CD14-positive monocyte (primary cell): ENCODE measurements around the gene PPP6R3. TPM values are rescaled to one million over a fixed set of nuclear protein-coding genes. Genes with fewer than 3 reads are reported as not detected.

Experiments
- DNase-seq, 3 donors: peaks; one replicate each; pipeline ENCODE4 v3.0.0-alpha.2; 2011 to 2022
- H2AFZ ChIP-seq: 2 replicates; pipeline ENCODE4 v1.6.0; 2012; ENCODE audit warnings: mild to moderate bottlenecking, low read depth, low read length, inconsistent platforms; ENCODE audit not compliant: insufficient read depth, poor library complexity, severe bottlenecking
- H3K27ac ChIP-seq, 2 donors: 1 replicate in 1 of 2; 2 replicates in 1 of 2; pipeline ENCODE4 v1.5.1; 2012 to 2013; ENCODE audit warnings: low read length in 2 of 2, control low read depth in 1 of 2, inconsistent platforms in 1 of 2, low read depth in 1 of 2, mild to moderate bottlenecking in 1 of 2
- H3K27me3 ChIP-seq, 2 donors: one replicate each; pipeline versions ENCODE4 v1.6.0 to v1.6.1; 2011 to 2013; ENCODE audit warnings: low read length in 2 of 2; ENCODE audit not compliant: control insufficient read depth in 2 of 2, insufficient read depth in 2 of 2
- H3K36me3 ChIP-seq, 2 donors: replicated peaks in 1 of 2; 1 replicate in 1 of 2; 2 replicates in 1 of 2; pipeline versions ENCODE4 v1.5.1 to v1.6.1; 2012 to 2013; ENCODE audit warnings: low read length in 2 of 2, control low read depth in 1 of 2, inconsistent platforms in 1 of 2, mild to moderate bottlenecking in 1 of 2; ENCODE audit not compliant: insufficient read depth in 2 of 2, control insufficient read depth in 1 of 2
- H3K4me1 ChIP-seq, 2 donors: 1 replicate in 1 of 2; 2 replicates in 1 of 2; pipeline versions ENCODE4 v1.5.1 to v1.6.1; 2012 to 2013; ENCODE audit warnings: low read length in 2 of 2, control low read depth in 1 of 2, inconsistent platforms in 1 of 2, mild to moderate bottlenecking in 1 of 2, moderate library complexity in 1 of 2; ENCODE audit not compliant: insufficient read depth in 2 of 2, control insufficient read depth in 1 of 2
- H3K4me2 ChIP-seq: replicated peaks from 2 replicates; pipeline ENCODE3; 2012; ENCODE audit warnings: low read length, moderate library complexity, mild to moderate bottlenecking; ENCODE audit not compliant: poor library complexity, severe bottlenecking; ENCODE audit errors: extremely low read depth
- H3K4me3 ChIP-seq, 3 experiments: fragments of 200-600 bp in 1 of 3; sonication (generic) in 1 of 3; replicated peaks in 1 of 3; 1 replicate in 2 of 3; 2 replicates in 1 of 3; pipeline ENCODE4 v1.5.1; 2011 to 2013; ENCODE audit warnings: low read length in 3 of 3, mild to moderate bottlenecking in 3 of 3, control low read depth in 2 of 3, low read depth in 2 of 3, inconsistent platforms in 1 of 3, moderate library complexity in 1 of 3
- H3K79me2 ChIP-seq: 2 replicates; pipeline ENCODE4 v1.6.0; 2012; ENCODE audit warnings: mild to moderate bottlenecking, control low read depth, inconsistent platforms, low read length, moderate library complexity; ENCODE audit not compliant: insufficient read depth
- H3K9ac ChIP-seq: 2 replicates; pipeline ENCODE4 v1.6.0; 2017; ENCODE audit warnings: low read length, mild to moderate bottlenecking; ENCODE audit not compliant: insufficient read depth, poor library complexity, severe bottlenecking
- H3K9me3 ChIP-seq, 2 donors: replicated peaks in 1 of 2; 1 replicate in 1 of 2; 2 replicates in 1 of 2; pipeline versions ENCODE4 v1.5.1 to v1.6.1; 2012 to 2013; ENCODE audit warnings: low read length in 2 of 2, control low read depth in 1 of 2; ENCODE audit not compliant: control insufficient read depth in 1 of 2, insufficient read depth in 1 of 2
- H4K20me1 ChIP-seq: 2 replicates; pipeline ENCODE4 v1.6.0; 2012; ENCODE audit warnings: mild to moderate bottlenecking, low read length, control low read depth, moderate library complexity; ENCODE audit not compliant: insufficient read depth
- H3K27ac Mint-ChIP-seq, 7 donors: one replicate each; pipeline ENCODE4 v1.8.0; 2020; ENCODE audit warnings: mild to moderate bottlenecking in 7 of 7, mixed read lengths in 7 of 7, moderate library complexity in 6 of 7, inconsistent platforms in 2 of 7
- H3K27me3 Mint-ChIP-seq, 3 donors: one replicate each; pipeline ENCODE4 v1.8.0; 2021 to 2022; ENCODE audit warnings: low read depth in 3 of 3, mild to moderate bottlenecking in 3 of 3, mixed read lengths in 3 of 3, moderate library complexity in 3 of 3, inconsistent platforms in 1 of 3
- H3K36me3 Mint-ChIP-seq, 2 donors: one replicate each; pipeline ENCODE4 v1.8.0; 2020; ENCODE audit warnings: mixed read lengths in 2 of 2, inconsistent platforms in 1 of 2, mild to moderate bottlenecking in 1 of 2
- H3K4me1 Mint-ChIP-seq: one replicate; pipeline ENCODE4 v1.8.0; 2020; ENCODE audit warnings: mild to moderate bottlenecking, mixed read lengths
- H3K4me3 Mint-ChIP-seq, 2 donors: one replicate each; pipeline ENCODE4 v1.8.0; 2020; ENCODE audit warnings: mild to moderate bottlenecking in 2 of 2, mixed read lengths in 2 of 2, moderate library complexity in 1 of 2
- H3K9me3 Mint-ChIP-seq, 7 donors: one replicate each; pipeline ENCODE4 v1.8.0; 2020 to 2022; ENCODE audit warnings: mixed read lengths in 7 of 7, mild to moderate bottlenecking in 6 of 7, moderate library complexity in 6 of 7, inconsistent platforms in 2 of 7
- WGBS: methylation state at CpG from one replicate; pipeline ENCODE4 v1.1.5; 2013; ENCODE audit warnings: missing lambda C conversion rate; ENCODE audit not compliant: insufficient coverage; 5-methylcytosine and 5-hydroxymethylcytosine counted together
- intact Hi-C, 2 donors: fragments of 100-400 bp; cut with micrococcal nuclease; formaldehyde crosslinking; loops; one replicate each; pipeline versions ENCODE4 v1.15.0 to v1.15.1; 2023
- polyA plus RNA-seq, 3 donors: library from polyadenylated mRNA; depleted of rRNA in 1 of 3; unstranded in 2 of 3; stranded (reverse) in 1 of 3; fragments of 300-500 nt in 2 of 3; fragments of >200 nt in 1 of 3; fragmentation: Illumina TruSeq in 2 of 3; gene quantifications; 1 replicate in 2 of 3; 2 replicates in 1 of 3; pipeline ENCODE4 v1.2.3, GENCODE V29; 2012 to 2021
- TF ChIP-seq, protein P1 (sequence below): fragments of 200-600 bp; IDR thresholded peaks from one replicate; pipeline ENCODE4 v1.8.0; 2022; ENCODE audit warnings: antibody characterized with exemption, mild to moderate bottlenecking

Gene PPP6R3
- polyA plus RNA-seq, 3 donors, result 22.9 to 39.4 (median 38.1) TPM

DNA sequence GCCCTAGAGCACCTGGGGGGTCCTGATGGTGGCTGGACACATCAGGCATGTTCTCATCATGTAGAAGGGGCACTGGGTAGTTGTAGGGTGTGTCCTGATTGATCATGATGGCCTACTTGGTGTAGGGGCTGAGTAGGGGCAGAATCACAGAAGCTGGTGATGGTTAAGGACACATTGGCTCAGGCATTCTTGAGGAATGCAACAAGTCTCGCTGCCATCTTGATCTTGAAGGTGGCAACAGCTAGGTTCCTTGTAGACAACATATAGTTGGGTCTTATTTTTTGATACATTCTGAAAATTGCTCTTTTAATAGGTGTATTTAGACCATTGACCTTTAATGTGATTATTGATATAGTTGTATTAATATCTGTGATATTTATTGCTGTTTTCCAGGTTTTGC, 28.1 kb downstream of the PPP6R3 start:
- no peaks in the 10 kb centered on the region for H3K4me1 ChIP-seq
- no peak overlapping the region for H3K4me3 Mint-ChIP-seq

GRCh38 chr11:68495220-68495729, 34.7 kb downstream of the PPP6R3 start:
- peaks cover 17 to 41% of the 10 kb centered on the region in 2 donors for H3K4me1 ChIP-seq
- DNase-seq, result no peak
- no peaks in the 10 kb centered on the region for H3K36me3 ChIP-seq
- no peaks in the 10 kb centered on the region for H3K9me3 ChIP-seq
- no peaks in the 10 kb centered on the region for H3K27me3 Mint-ChIP-seq
- H3K36me3 Mint-ChIP-seq, result peaks cover 0 to 8% of the 10 kb centered on the region in 2 donors
- no peak overlapping the region for H2AFZ ChIP-seq
- H4K20me1 ChIP-seq, result peaks cover 100% of the 10 kb centered on the region
- H3K4me3 Mint-ChIP-seq, result no peak overlapping the region
- no peaks in the 10 kb centered on the region for H3K27me3 ChIP-seq
- peaks cover 56% of the 10 kb centered on the region for H3K4me1 Mint-ChIP-seq
- no peaks in the 10 kb centered on the region for H3K9me3 Mint-ChIP-seq
- TF ChIP-seq, protein P1, sequence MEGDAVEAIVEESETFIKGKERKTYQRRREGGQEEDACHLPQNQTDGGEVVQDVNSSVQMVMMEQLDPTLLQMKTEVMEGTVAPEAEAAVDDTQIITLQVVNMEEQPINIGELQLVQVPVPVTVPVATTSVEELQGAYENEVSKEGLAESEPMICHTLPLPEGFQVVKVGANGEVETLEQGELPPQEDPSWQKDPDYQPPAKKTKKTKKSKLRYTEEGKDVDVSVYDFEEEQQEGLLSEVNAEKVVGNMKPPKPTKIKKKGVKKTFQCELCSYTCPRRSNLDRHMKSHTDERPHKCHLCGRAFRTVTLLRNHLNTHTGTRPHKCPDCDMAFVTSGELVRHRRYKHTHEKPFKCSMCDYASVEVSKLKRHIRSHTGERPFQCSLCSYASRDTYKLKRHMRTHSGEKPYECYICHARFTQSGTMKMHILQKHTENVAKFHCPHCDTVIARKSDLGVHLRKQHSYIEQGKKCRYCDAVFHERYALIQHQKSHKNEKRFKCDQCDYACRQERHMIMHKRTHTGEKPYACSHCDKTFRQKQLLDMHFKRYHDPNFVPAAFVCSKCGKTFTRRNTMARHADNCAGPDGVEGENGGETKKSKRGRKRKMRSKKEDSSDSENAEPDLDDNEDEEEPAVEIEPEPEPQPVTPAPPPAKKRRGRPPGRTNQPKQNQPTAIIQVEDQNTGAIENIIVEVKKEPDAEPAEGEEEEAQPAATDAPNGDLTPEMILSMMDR, result no peak
- H3K27ac Mint-ChIP-seq, result peak overlapping the region in 1 of 7 donors; percentile 10
- peaks cover 98% of the 10 kb centered on the region for H3K79me2 ChIP-seq
- H3K4me3 ChIP-seq, result no peak overlapping the region
- peak overlapping the region in 1 of 2 donors; percentile 36 for H3K27ac ChIP-seq
- no peak overlapping the region for H3K4me2 ChIP-seq
- H3K9ac ChIP-seq, result no peak overlapping the region
- WGBS, result no CpG with 5 or more reads among the region's 3 CpGs
- intact Hi-C loops, result no loop called here

More for the DNA sequence above, 28.1 kb downstream of the PPP6R3 start:
- TF ChIP-seq, protein P1, result no peak
- Mint-ChIP-seq H3K36me3 (peaks cover 0 to 15% of the 10 kb centered on the region in 2 donors), H3K27ac (peak overlapping the region in 3 of 7 donors; percentile 17 to 64 (median 18)), H3K27me3 (peaks cover 0 to 2% (median 0%) of the 10 kb centered on the region in 3 donors), H3K4me1 (peaks cover 26% of the 10 kb centered on the region), H3K9me3 (no peaks in the 10 kb centered on the region)
- Histone ChIP-seq H3K36me3 (peaks cover 0 to 5% of the 10 kb centered on the region in 2 donors), H4K20me1 (peaks cover 100% of the 10 kb centered on the region), H3K4me2 (no peak overlapping the region), H3K4me3 (no peak overlapping the region), H3K9ac (no peak overlapping the region), H3K79me2 (peaks cover 100% of the 10 kb centered on the region), H3K27ac (no peak overlapping the region), H2AFZ (no peak overlapping the region), H3K9me3 (no peaks in the 10 kb centered on the region), H3K27me3 (no peaks in the 10 kb centered on the region)
- WGBS, result 100% methylated on average over 1 of the region's 1 CpG
- intact Hi-C loops, result no loop called here
- no peak for DNase-seq
